Subcutaneous preadipocyte (primary cell): ENCODE results near the gene SERPINB10. TPM values are rescaled to one million over a fixed set of nuclear protein-coding genes. Genes with fewer than 3 reads are reported as not detected.

Source experiments
- total RNA-seq: library from RNA; depleted of rRNA; stranded (reverse); fragments of >200 nt; gene quantifications from 2 replicates; pipeline ENCODE4 v1.2.3, GENCODE V29; 2012

Gene SERPINB10, protein sequence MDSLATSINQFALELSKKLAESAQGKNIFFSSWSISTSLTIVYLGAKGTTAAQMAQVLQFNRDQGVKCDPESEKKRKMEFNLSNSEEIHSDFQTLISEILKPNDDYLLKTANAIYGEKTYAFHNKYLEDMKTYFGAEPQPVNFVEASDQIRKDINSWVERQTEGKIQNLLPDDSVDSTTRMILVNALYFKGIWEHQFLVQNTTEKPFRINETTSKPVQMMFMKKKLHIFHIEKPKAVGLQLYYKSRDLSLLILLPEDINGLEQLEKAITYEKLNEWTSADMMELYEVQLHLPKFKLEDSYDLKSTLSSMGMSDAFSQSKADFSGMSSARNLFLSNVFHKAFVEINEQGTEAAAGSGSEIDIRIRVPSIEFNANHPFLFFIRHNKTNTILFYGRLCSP
- 0.20 TPM in 1 of 2 replicates, not detected in the other for total RNA-seq

DNA sequence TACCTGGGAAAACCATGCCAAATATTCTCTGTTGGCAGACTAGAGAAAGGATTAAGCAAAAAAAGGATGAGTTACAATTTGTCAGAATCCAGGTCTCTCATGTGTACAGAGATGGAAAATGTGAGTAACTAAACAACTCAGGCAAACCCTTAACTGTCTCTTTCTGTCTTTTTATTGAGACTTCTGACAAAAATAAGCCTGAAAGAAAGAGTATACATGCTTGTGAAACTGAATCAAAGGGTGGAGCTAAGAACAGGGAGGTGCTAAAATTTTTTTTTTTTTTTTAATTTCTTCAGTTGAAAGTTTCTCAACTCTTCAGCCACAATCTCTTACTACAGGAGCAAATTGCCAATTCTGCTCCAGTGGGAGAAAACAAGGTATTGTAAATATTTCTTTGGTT, at the start of gene SERPINB10:
Gene SERPINB10, plus strand, starts transcription at position 295 of the 400 bp plus-strand sequence. CDS start 7,553 bp downstream, outside the sequence.

DNA sequence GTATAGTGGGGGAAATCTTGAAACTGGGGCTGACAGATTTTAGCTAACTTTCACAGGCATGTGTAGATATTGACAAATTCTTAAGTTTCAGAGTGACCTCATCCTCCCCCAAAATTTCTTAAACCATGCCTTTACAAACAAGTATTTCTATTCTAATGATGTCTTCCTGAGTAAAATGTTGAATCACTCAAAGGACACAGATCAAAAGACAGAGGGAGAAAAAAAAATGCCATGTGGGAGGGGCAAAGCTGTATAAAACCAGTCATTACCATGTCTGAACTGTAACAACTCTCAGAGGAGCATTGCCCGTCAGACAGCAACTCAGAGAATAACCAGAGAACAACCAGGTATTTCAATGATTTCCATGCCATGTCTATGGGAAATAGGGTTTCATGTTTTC, 20.3 kb upstream of the SERPINB10 start, which contains the start of gene SERPINB2:
Gene SERPINB2, plus strand, starts transcription at position 282 of the 400 bp plus-strand sequence. CDS start 3,740 bp downstream, outside the sequence.

DNA sequence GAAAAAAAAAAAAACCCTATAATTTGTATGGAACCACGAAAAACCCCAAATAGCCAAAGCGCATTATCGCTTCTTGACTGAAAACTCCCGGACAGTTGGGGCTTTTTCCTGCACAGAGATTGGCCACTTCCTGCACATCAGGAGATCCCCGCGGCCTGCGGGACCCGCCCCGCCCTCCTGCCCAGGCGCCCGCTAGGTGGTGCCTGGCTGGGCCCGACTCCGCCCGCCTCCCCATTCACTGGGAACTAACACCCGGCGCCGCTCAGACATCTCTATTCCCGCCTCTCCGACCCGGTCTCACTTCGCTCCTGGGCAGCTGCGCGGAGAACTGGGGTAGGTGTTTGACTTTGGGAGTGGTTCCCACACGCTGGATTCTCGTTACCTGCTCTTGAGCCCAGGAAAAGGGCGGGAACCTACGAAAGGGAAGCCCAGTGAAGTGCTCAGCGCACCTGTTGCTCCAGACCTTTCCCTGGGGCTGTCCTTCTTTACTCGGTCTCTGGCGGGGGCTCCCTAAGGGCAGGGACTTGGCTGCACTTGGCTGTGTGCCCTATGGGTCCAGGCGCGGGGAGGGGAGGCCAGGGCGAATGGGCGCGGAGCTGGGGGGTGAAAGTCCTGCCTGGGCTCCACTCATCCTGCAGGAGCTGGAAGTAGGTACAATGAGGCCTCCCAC, 41.4 kb downstream of the SERPINB10 start, which contains the start of gene HMSD:
Gene HMSD, plus strand, starts transcription at position 234 of the 670 bp plus-strand sequence. CDS start 4,155 bp downstream, outside the sequence.

DNA sequence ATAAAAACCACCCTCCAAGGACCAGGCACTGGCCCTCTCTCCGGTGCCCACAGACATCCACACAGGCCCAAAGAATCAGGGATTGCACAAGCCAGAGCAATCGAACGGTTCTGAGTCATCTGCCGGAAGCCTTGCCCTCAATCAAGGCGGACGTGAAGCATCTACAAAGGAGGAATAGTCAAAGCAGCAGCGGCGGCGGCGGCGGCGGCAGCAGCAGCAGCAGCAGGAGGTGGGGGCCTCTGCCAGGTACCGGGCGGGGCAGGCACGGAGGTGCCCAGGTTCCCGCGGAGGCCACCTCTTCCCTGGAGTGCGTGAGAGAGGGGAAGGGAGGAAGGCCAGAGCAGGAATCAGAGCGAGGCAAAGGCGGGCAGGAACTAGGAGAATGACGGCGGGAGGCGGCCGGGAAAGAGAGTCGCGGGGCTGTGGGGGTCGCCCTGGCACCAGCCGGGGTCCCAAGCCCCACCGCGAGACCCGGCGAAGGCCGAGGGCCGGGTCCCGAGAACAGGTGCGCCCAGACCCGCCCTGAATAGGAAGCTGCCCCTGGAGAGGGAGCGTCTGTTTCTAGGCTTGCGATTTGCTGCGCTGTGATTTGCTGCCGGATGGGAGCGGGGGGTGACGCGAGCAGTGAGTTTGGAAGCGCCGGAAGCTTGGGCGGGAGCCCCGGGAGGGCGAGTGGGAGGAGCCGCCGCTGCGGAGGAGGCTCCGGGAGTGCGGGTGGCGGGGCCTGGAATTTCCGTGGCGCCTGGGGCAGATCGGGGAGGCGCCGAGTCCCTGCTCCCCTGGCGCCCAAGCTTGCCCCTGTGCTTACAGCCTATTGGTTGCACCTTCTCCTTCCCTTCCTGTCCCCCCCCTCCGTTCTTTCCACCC, 62.4 kb downstream of the SERPINB10 start, which contains the start of gene SERPINB8:
Gene SERPINB8, plus strand, starts transcription at position 140 of the 867 bp plus-strand sequence. CDS start 8,228 bp downstream, outside the sequence.

Other genes starting within 250 kb of the SERPINB10 start
- gene SERPINB3, start 246.1 kb upstream of the SERPINB10 start, total RNA-seq, result not detected in 2 replicates
- not detected in 2 replicates for gene SERPINB11, start 205.0 kb upstream of the SERPINB10 start, total RNA-seq
- gene SERPINB7, start 132.5 kb upstream of the SERPINB10 start, total RNA-seq, result 0.59 TPM in 1 of 2 replicates, not detected in the other
- 1.8 and 3.5 TPM in 2 replicates for gene SERPINB2, start 20.3 kb upstream of the SERPINB10 start, total RNA-seq
- gene HMSD, start 41.3 kb downstream of the SERPINB10 start, total RNA-seq, result 0.39 TPM in 1 of 2 replicates, not detected in the other
- gene SERPINB8, start 62.1 kb downstream of the SERPINB10 start, total RNA-seq, result 16.5 and 28.2 TPM in 2 replicates
- gene LINC00305, start 241.1 kb downstream of the SERPINB10 start, total RNA-seq, result not detected in 2 replicates